PC-3 (cell line): Measurements from ENCODE around the gene GAB3. TPM values are rescaled to one million over a fixed set of nuclear protein-coding genes. Genes with fewer than 3 reads are reported as not detected.

Experiments used
- ATAC-seq: fragments of 200-7000 bp; cut with Tn5 transposase; 2 replicates; pipeline ENCODE4 v1.9.1; 2020; ENCODE audit warnings: mild to moderate bottlenecking, moderate library complexity
- BruUV-seq: library from RNA; stranded (reverse); fragments of 400-500 nt; replicated peaks from 2 replicates; lab custom pipeline; 2021; lab: Mats Ljungman, UMichigan
- CTCF ChIA-PET: fragments of 300-600 bp; sonication (Branson Sonifier 250); formaldehyde crosslinking; loops from one replicate; lab custom pipeline; 2022; ENCODE audit warnings: antibody characterized with exemption; lab: Charles Lee
- POLR2A ChIA-PET: fragments of 300-600 bp; sonication (Branson Sonifier 250); formaldehyde crosslinking; loops from one replicate; lab custom pipeline; 2022; ENCODE audit warnings: antibody characterized with exemption; ENCODE audit not compliant: unreplicated experiment; lab: Charles Lee
- DNase-seq: peaks from one replicate; pipeline ENCODE4 v3.0.0-alpha.2; 2015
- H2AFZ ChIP-seq: fragments of 300-600 bp; sonication (generic); 2 replicates; pipeline ENCODE4 v1.6.0; 2016; ENCODE audit warnings: antibody characterized with exemption, low read length
- H3F3A ChIP-seq: fragments of 300-600 bp; sonication (generic); one replicate; pipeline ENCODE4 v1.6.0; 2017; ENCODE audit warnings: antibody characterized with exemption, low read length, control low read depth, mild to moderate bottlenecking; ENCODE audit not compliant: unreplicated experiment
- H3K27ac ChIP-seq: fragments of 300-600 bp; sonication (generic); 2 replicates; pipeline ENCODE4 v1.5.1; 2016; ENCODE audit warnings: mild to moderate bottlenecking, low read length
- H3K27me3 ChIP-seq: fragments of 300-600 bp; sonication (generic); 2 replicates; pipeline ENCODE4 v1.6.1; 2016; ENCODE audit warnings: low read length, mixed read lengths
- H3K36me3 ChIP-seq: fragments of 300-600 bp; sonication (generic); 2 replicates; pipeline ENCODE4 v1.6.1; 2016; ENCODE audit warnings: low read depth, mixed run types, low read length, mixed read lengths
- H3K4me1 ChIP-seq: fragments of 300-600 bp; sonication (generic); 2 replicates; pipeline ENCODE4 v1.5.1; 2016; ENCODE audit warnings: low read length; ENCODE audit not compliant: insufficient read depth
- H3K4me2 ChIP-seq: fragments of 300-600 bp; sonication (generic); 2 replicates; pipeline ENCODE4 v1.6.0; 2016; ENCODE audit warnings: low read length
- H3K4me3 ChIP-seq: fragments of 300-600 bp; sonication (generic); 2 replicates; pipeline ENCODE4 v1.5.1; 2016; ENCODE audit warnings: mild to moderate bottlenecking, low read length, mixed read lengths
- H3K79me2 ChIP-seq: fragments of 300-600 bp; sonication (generic); 2 replicates; pipeline ENCODE4 v1.6.1; 2017; ENCODE audit warnings: low read length, mixed read lengths
- H3K9ac ChIP-seq: fragments of 300-600 bp; sonication (generic); 2 replicates; pipeline ENCODE4 v1.6.0; 2016; ENCODE audit warnings: mild to moderate bottlenecking, low read length
- H3K9me2 ChIP-seq: fragments of 300-600 bp; sonication (generic); replicated peaks from 2 replicates; pipeline ENCODE4 v1.6.1; 2016; ENCODE audit warnings: mixed run types, low read length, mixed read lengths
- H3K9me3 ChIP-seq: fragments of 300-600 bp; sonication (generic); 2 replicates; pipeline ENCODE4 v1.6.1; 2016; ENCODE audit warnings: low read length, mixed read lengths
- H4K20me1 ChIP-seq: fragments of 300-600 bp; sonication (generic); 2 replicates; pipeline ENCODE4 v1.6.1; 2016; ENCODE audit warnings: low read length, mixed read lengths
- EZH2 ChIP-seq: fragments of 300-600 bp; sonication (generic); IDR thresholded peaks from one replicate; pipeline ENCODE4 v1.6.1; 2017; ENCODE audit warnings: antibody characterized with exemption, mild to moderate bottlenecking, low read length; ENCODE audit not compliant: unreplicated experiment
- EZH2phosphoT487 ChIP-seq: fragments of 300-600 bp; sonication (generic); IDR thresholded peaks from 2 replicates; pipeline ENCODE4 v1.6.1; 2018; ENCODE audit warnings: mild to moderate bottlenecking, antibody characterized with exemption, low read length, borderline replicate concordance
- intact Hi-C: fragments of 100-400 bp; cut with micrococcal nuclease; formaldehyde crosslinking; loops from 2 replicates; pipeline ENCODE4 v1.9.0; 2023
- total RNA-seq: library from RNA; depleted of rRNA; stranded (reverse); fragments of >200 nt; gene quantifications from 2 replicates; pipeline ENCODE4 v1.2.3, GENCODE V29; 2014
- TF ChIP-seq, protein P1 (sequence below): fragments of 300-600 bp; sonication (generic); conservative IDR thresholded peaks from 2 replicates; pipeline ENCODE4 v1.5.1; 2017; ENCODE audit warnings: antibody characterized with exemption, low read depth, mild to moderate bottlenecking, low read length

GAB3 gene
- total RNA-seq, 1 experiment from 2014 or later = 3.1 TPM

DNA sequence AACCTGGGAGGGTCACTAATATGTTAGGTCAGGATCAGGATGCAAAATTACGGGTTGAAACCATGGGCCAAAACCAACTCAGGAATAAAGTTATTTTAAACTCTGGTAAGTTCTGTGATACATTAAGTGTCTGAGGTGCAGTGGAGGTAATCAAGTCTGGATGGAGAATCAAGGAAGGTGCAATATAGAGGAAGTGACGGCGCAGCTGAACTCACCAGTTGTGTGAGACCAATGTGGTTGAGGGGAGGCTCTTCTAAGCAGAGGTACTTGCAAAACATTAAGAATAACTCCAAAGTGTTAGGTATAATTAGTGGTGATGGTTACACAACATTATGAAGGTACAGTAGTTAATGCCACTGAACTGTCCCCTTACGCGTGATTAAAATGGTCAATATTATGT lies 19.7 kb downstream of the GAB3 start:
- DNase-seq = no peak
- no peak overlapping the region; the same call in 1 of the 2 replicates for H3K4me2 ChIP-seq
- no peak overlapping the region for H3K27ac ChIP-seq
- no peaks in the 10 kb centered on the region for H3K36me3 ChIP-seq
- H3K79me2 ChIP-seq = no peaks in the 10 kb centered on the region
- no TSS peak for BruUV-seq
- no peaks in the 10 kb centered on the region for H3K9me2 ChIP-seq
- ChIA-PET POLR2A (no interaction called here), CTCF (no interaction called here)
- no peaks in the 10 kb centered on the region for H4K20me1 ChIP-seq
- TF ChIP-seq, protein P1, sequence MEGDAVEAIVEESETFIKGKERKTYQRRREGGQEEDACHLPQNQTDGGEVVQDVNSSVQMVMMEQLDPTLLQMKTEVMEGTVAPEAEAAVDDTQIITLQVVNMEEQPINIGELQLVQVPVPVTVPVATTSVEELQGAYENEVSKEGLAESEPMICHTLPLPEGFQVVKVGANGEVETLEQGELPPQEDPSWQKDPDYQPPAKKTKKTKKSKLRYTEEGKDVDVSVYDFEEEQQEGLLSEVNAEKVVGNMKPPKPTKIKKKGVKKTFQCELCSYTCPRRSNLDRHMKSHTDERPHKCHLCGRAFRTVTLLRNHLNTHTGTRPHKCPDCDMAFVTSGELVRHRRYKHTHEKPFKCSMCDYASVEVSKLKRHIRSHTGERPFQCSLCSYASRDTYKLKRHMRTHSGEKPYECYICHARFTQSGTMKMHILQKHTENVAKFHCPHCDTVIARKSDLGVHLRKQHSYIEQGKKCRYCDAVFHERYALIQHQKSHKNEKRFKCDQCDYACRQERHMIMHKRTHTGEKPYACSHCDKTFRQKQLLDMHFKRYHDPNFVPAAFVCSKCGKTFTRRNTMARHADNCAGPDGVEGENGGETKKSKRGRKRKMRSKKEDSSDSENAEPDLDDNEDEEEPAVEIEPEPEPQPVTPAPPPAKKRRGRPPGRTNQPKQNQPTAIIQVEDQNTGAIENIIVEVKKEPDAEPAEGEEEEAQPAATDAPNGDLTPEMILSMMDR = no peak
- TF ChIP-seq EZH2phosphoT487 (no peak), EZH2 (no peak)
- H3K4me3 ChIP-seq = no peak overlapping the region
- peaks cover 63% of the 10 kb centered on the region for H3K4me1 ChIP-seq
- no peak overlapping the region for H2AFZ ChIP-seq
- peaks cover 3% of the 10 kb centered on the region for H3F3A ChIP-seq
- ATAC-seq = no peak
- intact Hi-C loops = no loop called here
- H3K9me3 ChIP-seq = no peaks in the 10 kb centered on the region
- H3K9ac ChIP-seq = no peak overlapping the region
- no peaks in the 10 kb centered on the region for H3K27me3 ChIP-seq

DNA sequence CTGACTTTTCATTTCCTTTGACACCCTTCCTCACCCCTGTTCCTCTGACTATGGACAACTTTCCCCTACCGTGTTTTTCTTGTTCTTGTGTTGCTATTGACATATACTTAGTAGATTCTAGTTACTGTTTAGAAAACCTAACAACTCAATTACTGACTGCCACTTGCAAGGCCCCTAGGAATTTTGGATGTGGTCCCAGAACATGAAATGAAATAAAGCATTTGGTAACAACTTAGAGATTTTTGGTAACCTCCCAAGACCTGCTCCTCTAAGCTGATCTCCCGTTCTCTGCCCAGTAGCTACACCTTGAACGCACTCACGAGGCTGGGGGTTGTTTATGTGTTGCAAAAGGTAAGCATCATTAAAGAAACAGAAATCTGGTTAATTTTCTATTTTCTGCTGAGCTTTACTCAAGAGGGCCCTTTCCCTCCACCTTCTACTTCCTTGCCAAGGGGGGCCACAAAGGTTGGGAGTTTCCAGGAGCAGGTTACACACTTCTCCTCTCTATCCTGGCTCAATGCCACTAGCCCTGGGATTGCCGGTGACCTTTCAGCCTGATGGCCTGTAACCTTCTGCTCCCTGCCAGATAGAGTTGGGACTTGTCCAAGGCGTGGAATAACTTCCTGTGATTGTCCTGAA lies 20.5 kb downstream of the GAB3 start:
- TF ChIP-seq, protein P1 = no peak
- TF ChIP-seq EZH2phosphoT487 (no peak), EZH2 (no peak)
- DNase-seq = peak; percentile 47
- no peaks in the 10 kb centered on the region for H4K20me1 ChIP-seq
- peaks cover 63% of the 10 kb centered on the region for H3K4me1 ChIP-seq
- no peak overlapping the region for H3K27ac ChIP-seq
- no peak overlapping the region for H2AFZ ChIP-seq
- no peak overlapping the region for H3K4me2 ChIP-seq
- H3K27me3 ChIP-seq = no peaks in the 10 kb centered on the region
- ChIA-PET POLR2A (no interaction called here), CTCF (no interaction called here)
- no peak overlapping the region for H3K9ac ChIP-seq
- no peaks in the 10 kb centered on the region for H3K79me2 ChIP-seq
- no peaks in the 10 kb centered on the region for H3K36me3 ChIP-seq
- H3K9me2 ChIP-seq = no peaks in the 10 kb centered on the region
- ATAC-seq = no peak
- BruUV-seq = no TSS peak
- intact Hi-C loops = no loop called here
- no peaks in the 10 kb centered on the region for H3K9me3 ChIP-seq
- no peak overlapping the region for H3K4me3 ChIP-seq
- peaks cover 3% of the 10 kb centered on the region for H3F3A ChIP-seq

DNA sequence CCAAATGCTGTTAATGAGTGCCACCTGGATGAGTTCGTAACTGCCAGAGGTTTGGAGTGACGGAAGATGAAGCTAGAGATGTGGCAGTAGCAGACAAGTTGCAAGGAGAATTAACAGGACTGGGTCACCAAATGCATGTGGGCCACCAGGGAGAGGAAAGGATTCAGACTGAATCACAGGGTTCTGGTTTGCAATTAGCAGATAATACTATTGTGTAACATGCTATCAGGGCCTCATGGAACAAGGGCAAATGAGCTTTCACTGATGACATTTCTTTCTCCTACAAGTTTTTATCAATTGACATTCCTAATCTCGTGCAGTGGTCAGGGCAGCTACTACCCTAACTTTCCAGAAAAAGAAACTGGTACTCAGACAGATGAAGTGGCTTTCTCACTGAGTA lies 21.4 kb downstream of the GAB3 start:
- H3K4me1 ChIP-seq = peaks cover 58% of the 10 kb centered on the region
- intact Hi-C loops = no loop called here
- H3K9me2 ChIP-seq = no peaks in the 10 kb centered on the region
- no peaks in the 10 kb centered on the region for H4K20me1 ChIP-seq
- ChIA-PET CTCF (no interaction called here), POLR2A (no interaction called here)
- H3K9me3 ChIP-seq = no peaks in the 10 kb centered on the region
- H3K4me2 ChIP-seq = no peak overlapping the region
- no peak for ATAC-seq
- H3K79me2 ChIP-seq = no peaks in the 10 kb centered on the region
- BruUV-seq = no TSS peak
- H3F3A ChIP-seq = peaks cover 3% of the 10 kb centered on the region
- no peaks in the 10 kb centered on the region for H3K27me3 ChIP-seq
- no peak for TF ChIP-seq EZH2
- TF ChIP-seq, protein P1 = no peak
- TF ChIP-seq EZH2phosphoT487 = no peak
- no peak overlapping the region for H3K9ac ChIP-seq
- no peak for DNase-seq
- H3K4me3 ChIP-seq = no peak overlapping the region
- H3K27ac ChIP-seq = no peak overlapping the region
- H3K36me3 ChIP-seq = no peaks in the 10 kb centered on the region
- no peak overlapping the region for H2AFZ ChIP-seq
